ENCODE results near the gene BMPR1B.
A peak's percentile ranks its signal among the peaks of the same experiment; 100 is the strongest.

BMPR1B gene

GRCh38 chr4:94741304-94741703, 16.5 kb upstream of the BMPR1B start:
- H3K4me3 ChIP-seq (ENCODE audit: low read length): no peak overlapping the region
- no peak overlapping the region for H2AFZ ChIP-seq (ENCODE audit: low read depth, low read length)
- no peaks in the 10 kb centered on the region for H3K9me3 ChIP-seq (ENCODE audit: low read length)
- H3K36me3 ChIP-seq (ENCODE audit: insufficient read depth, low read length): no peaks in the 10 kb centered on the region
- no peaks in the 10 kb centered on the region for H3K27me3 ChIP-seq (ENCODE audit: insufficient read depth, low read length)
- peaks cover 13% of the 10 kb centered on the region for H3K4me1 ChIP-seq (ENCODE audit: insufficient read depth, low read length)

- H3K36me3 ChIP-seq (ENCODE audit: insufficient read depth, low read length): no peaks in the 10 kb centered on the region
- H3K4me1 ChIP-seq (ENCODE audit: insufficient read depth, low read length): peaks cover 13% of the 10 kb centered on the region
- H3K27me3 ChIP-seq (ENCODE audit: insufficient read depth, low read length): no peaks in the 10 kb centered on the region
- no peaks in the 10 kb centered on the region for H3K9me3 ChIP-seq (ENCODE audit: low read length)
- H3K4me3 ChIP-seq (ENCODE audit: low read length): no peak overlapping the region
- H2AFZ ChIP-seq (ENCODE audit: low read depth, low read length): no peak overlapping the region
These were observed 13.9 kb upstream of the BMPR1B start for GRCh38 chr4:94743838-94744237.

- H2AFZ ChIP-seq (ENCODE audit: low read depth, low read length): peak overlapping the region; percentile 60
- no peaks in the 10 kb centered on the region for H3K9me3 ChIP-seq (ENCODE audit: low read length)
- H3K36me3 ChIP-seq (ENCODE audit: insufficient read depth, low read length): no peaks in the 10 kb centered on the region
- H3K27me3 ChIP-seq (ENCODE audit: insufficient read depth, low read length): no peaks in the 10 kb centered on the region
- no peak overlapping the region for H3K4me3 ChIP-seq (ENCODE audit: low read length)
- peaks cover 13% of the 10 kb centered on the region for H3K4me1 ChIP-seq (ENCODE audit: insufficient read depth, low read length)
These were observed 12.9 kb upstream of the BMPR1B start for GRCh38 chr4:94744850-94745249.

DNA sequence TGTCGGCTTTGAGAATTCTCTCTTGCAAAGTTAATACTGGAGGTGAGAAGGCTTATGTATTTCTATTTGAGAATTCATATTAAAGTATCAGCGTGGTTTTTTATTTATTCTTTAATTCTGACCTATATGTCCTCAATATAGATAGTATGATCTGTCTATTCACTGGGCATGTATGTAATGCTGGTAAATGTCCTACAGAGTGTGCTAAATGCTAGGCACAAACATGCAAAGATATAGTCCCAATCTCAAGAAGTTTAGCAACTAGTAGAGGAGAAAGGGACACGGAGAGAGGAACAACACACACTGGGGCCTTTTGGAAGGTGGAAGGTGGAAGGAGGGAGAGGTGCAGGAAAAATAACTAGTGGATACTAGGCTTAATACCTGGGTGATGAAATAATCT, 11.0 kb upstream of the BMPR1B start:
- H3K27me3 ChIP-seq (ENCODE audit: insufficient read depth, low read length): no peaks in the 10 kb centered on the region
- H3K9me3 ChIP-seq (ENCODE audit: low read length): no peaks in the 10 kb centered on the region
- H3K36me3 ChIP-seq (ENCODE audit: insufficient read depth, low read length): no peaks in the 10 kb centered on the region
- no peak overlapping the region for H2AFZ ChIP-seq (ENCODE audit: low read depth, low read length)
- H3K4me3 ChIP-seq (ENCODE audit: low read length): no peak overlapping the region
- peaks cover 13% of the 10 kb centered on the region for H3K4me1 ChIP-seq (ENCODE audit: insufficient read depth, low read length)

DNA sequence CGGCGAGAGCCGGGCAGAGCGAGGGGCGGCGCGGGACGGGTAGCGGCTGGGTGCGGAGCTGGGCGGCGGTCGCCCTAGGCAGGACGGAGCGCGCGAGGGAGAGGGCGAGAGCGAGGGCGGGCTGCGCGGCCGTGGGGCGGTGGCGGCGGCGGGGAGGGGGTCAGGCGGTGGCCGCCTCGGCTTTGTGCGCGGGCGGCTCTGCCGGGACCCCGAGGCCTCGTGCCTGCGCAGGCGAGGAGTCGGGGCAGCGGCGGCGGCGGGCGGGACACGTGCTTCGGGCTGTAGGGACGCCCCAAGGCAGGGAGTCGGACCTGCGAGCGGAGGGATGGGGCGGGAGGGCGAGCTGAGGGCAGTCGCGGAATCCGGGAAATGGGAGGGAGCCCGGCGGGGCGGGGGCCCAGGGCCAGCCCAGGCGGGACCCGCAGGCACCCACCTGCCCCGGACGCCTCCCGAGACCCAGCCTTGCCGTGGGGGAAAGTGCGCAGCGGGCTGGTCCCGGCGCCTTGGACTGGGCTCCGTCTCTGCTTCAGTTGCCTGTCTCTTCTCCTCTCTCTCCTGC, 465 bp downstream of the BMPR1B start:
- Histone ChIP-seq H3K4me1 (ENCODE audit: insufficient read depth, low read length) (peaks cover 40% of the 10 kb centered on the region), H3K4me3 (ENCODE audit: low read length) (peak overlapping the region; percentile 97), H3K36me3 (ENCODE audit: insufficient read depth, low read length) (no peaks in the 10 kb centered on the region), H3K9me3 (ENCODE audit: low read length) (no peaks in the 10 kb centered on the region), H3K27me3 (ENCODE audit: insufficient read depth, low read length) (no peaks in the 10 kb centered on the region), H2AFZ (ENCODE audit: low read depth, low read length) (peak overlapping the region; percentile 72)

GRCh38 chr4:94758700-94759399, 1.1 kb downstream of the BMPR1B start:
- H2AFZ ChIP-seq (ENCODE audit: low read depth, low read length): peak overlapping the region; percentile 72
- H3K27me3 ChIP-seq (ENCODE audit: insufficient read depth, low read length): no peaks in the 10 kb centered on the region
- H3K9me3 ChIP-seq (ENCODE audit: low read length): no peaks in the 10 kb centered on the region

DNA sequence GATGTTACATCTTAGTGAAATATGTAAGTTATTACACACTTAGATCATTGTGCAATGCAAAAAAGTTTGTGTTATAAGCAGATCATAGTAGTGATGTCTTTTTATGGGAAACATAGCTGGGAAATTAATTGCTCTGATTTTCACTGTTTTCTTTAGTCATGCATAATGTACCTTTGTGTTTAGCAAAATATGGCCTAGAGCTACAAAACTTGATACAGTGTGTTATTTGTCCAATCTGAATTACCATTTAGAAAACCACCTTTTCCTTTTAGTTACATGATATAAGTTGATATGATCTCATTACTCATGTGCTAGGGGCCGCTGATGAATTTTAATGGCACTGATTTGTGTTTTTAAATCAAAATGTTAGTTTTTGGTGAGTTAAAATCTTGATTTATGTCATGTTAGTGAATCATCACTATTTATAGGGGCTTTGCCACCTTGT, 2.0 kb downstream of the BMPR1B start:
- H3K27me3 ChIP-seq (ENCODE audit: insufficient read depth, low read length): no peaks in the 10 kb centered on the region
- peak overlapping the region; percentile 97 for H3K4me3 ChIP-seq (ENCODE audit: low read length)

More at GRCh38 chr4:94758700-94759399, 1.1 kb downstream of the BMPR1B start:
- peaks cover 40% of the 10 kb centered on the region for H3K4me1 ChIP-seq (ENCODE audit: insufficient read depth, low read length)
- H3K4me3 ChIP-seq (ENCODE audit: low read length): peak overlapping the region; percentile 97
- no peaks in the 10 kb centered on the region for H3K36me3 ChIP-seq (ENCODE audit: insufficient read depth, low read length)

GRCh38 chr4:94762326-94762725, 4.6 kb downstream of the BMPR1B start:
- Histone ChIP-seq H3K4me1 (ENCODE audit: insufficient read depth, low read length) (peaks cover 29% of the 10 kb centered on the region), H3K27me3 (ENCODE audit: insufficient read depth, low read length) (no peaks in the 10 kb centered on the region), H3K4me3 (ENCODE audit: low read length) (no peak overlapping the region), H2AFZ (ENCODE audit: low read depth, low read length) (no peak overlapping the region), H3K9me3 (ENCODE audit: low read length) (no peaks in the 10 kb centered on the region), H3K36me3 (ENCODE audit: insufficient read depth, low read length) (no peaks in the 10 kb centered on the region)

More for the DNA sequence above, 2.0 kb downstream of the BMPR1B start:
- H3K36me3 ChIP-seq (ENCODE audit: insufficient read depth, low read length): no peaks in the 10 kb centered on the region
- peaks cover 40% of the 10 kb centered on the region for H3K4me1 ChIP-seq (ENCODE audit: insufficient read depth, low read length)
- no peaks in the 10 kb centered on the region for H3K9me3 ChIP-seq (ENCODE audit: low read length)
- no peak overlapping the region for H2AFZ ChIP-seq (ENCODE audit: low read depth, low read length)

- Histone ChIP-seq H3K4me1 (ENCODE audit: insufficient read depth, low read length) (peaks cover 29% of the 10 kb centered on the region), H3K27me3 (ENCODE audit: insufficient read depth, low read length) (no peaks in the 10 kb centered on the region), H3K36me3 (ENCODE audit: insufficient read depth, low read length) (no peaks in the 10 kb centered on the region), H3K9me3 (ENCODE audit: low read length) (no peaks in the 10 kb centered on the region), H2AFZ (ENCODE audit: low read depth, low read length) (no peak overlapping the region), H3K4me3 (ENCODE audit: low read length) (no peak overlapping the region)
These were observed 5.2 kb downstream of the BMPR1B start for GRCh38 chr4:94763005-94763404.

- Histone ChIP-seq H3K4me1 (ENCODE audit: insufficient read depth, low read length) (peaks cover 29% of the 10 kb centered on the region), H2AFZ (ENCODE audit: low read depth, low read length) (no peak overlapping the region), H3K9me3 (ENCODE audit: low read length) (no peaks in the 10 kb centered on the region), H3K27me3 (ENCODE audit: insufficient read depth, low read length) (no peaks in the 10 kb centered on the region), H3K36me3 (ENCODE audit: insufficient read depth, low read length) (no peaks in the 10 kb centered on the region), H3K4me3 (ENCODE audit: low read length) (no peak overlapping the region)
These were observed 5.7 kb downstream of the BMPR1B start for GRCh38 chr4:94763500-94763899.

GRCh38 chr4:94764069-94764468, 6.3 kb downstream of the BMPR1B start:
- H3K36me3 ChIP-seq (ENCODE audit: insufficient read depth, low read length): no peaks in the 10 kb centered on the region
- peaks cover 25% of the 10 kb centered on the region for H3K4me1 ChIP-seq (ENCODE audit: insufficient read depth, low read length)
- H2AFZ ChIP-seq (ENCODE audit: low read depth, low read length): no peak overlapping the region
- H3K27me3 ChIP-seq (ENCODE audit: insufficient read depth, low read length): no peaks in the 10 kb centered on the region
- H3K9me3 ChIP-seq (ENCODE audit: low read length): no peaks in the 10 kb centered on the region
- H3K4me3 ChIP-seq (ENCODE audit: low read length): no peak overlapping the region

GRCh38 chr4:94765174-94765573, 7.4 kb downstream of the BMPR1B start:
- H3K4me3 ChIP-seq (ENCODE audit: low read length): no peak overlapping the region
- H3K36me3 ChIP-seq (ENCODE audit: insufficient read depth, low read length): no peaks in the 10 kb centered on the region
- H3K27me3 ChIP-seq (ENCODE audit: insufficient read depth, low read length): no peaks in the 10 kb centered on the region
- no peak overlapping the region for H2AFZ ChIP-seq (ENCODE audit: low read depth, low read length)
- H3K4me1 ChIP-seq (ENCODE audit: insufficient read depth, low read length): peaks cover 14% of the 10 kb centered on the region
- H3K9me3 ChIP-seq (ENCODE audit: low read length): no peaks in the 10 kb centered on the region

GRCh38 chr4:94765648-94766047, 7.9 kb downstream of the BMPR1B start:
- Histone ChIP-seq H2AFZ (ENCODE audit: low read depth, low read length) (no peak overlapping the region), H3K36me3 (ENCODE audit: insufficient read depth, low read length) (no peaks in the 10 kb centered on the region), H3K4me1 (ENCODE audit: insufficient read depth, low read length) (peaks cover 10% of the 10 kb centered on the region), H3K4me3 (ENCODE audit: low read length) (no peak overlapping the region), H3K9me3 (ENCODE audit: low read length) (no peaks in the 10 kb centered on the region), H3K27me3 (ENCODE audit: insufficient read depth, low read length) (no peaks in the 10 kb centered on the region)

Data from neuron (in vitro differentiated cells).